H1 (cell line): Measurements from ENCODE around the gene RSU1. TPM values are rescaled to one million over a fixed set of nuclear protein-coding genes. Genes with fewer than 3 reads are reported as not detected.

ENCODE experiments used
- BACH1 ChIP-seq: IDR thresholded peaks from 2 replicates; pipeline ENCODE4 v1.6.1; 2012; ENCODE audit warnings: low read length, improper control_type of control experiment
- TCF12 ChIP-seq: IDR thresholded peaks from 2 replicates; pipeline ENCODE4 v1.6.1; 2011; ENCODE audit warnings: low read depth, mild to moderate bottlenecking, low read length
- ZNF274 ChIP-seq: IDR thresholded peaks from 2 replicates; pipeline ENCODE4 v1.7.0; 2012; ENCODE audit warnings: low read length, borderline replicate concordance; ENCODE audit errors: extremely low read depth
- polyA plus RNA-seq, 7 experiments: library from polyadenylated mRNA; depleted of rRNA in 3 of 7; stranded (reverse) in 5 of 7; unstranded in 2 of 7; fragments of >200 nt in 5 of 7; fragments of 200-250 nt in 2 of 7; gene quantifications; 1 replicate in 5 of 7; 2 replicates in 1 of 7; 4 replicates in 1 of 7; pipeline versions ENCODE4 v1.2.1 to v1.2.3, GENCODE V29; 2011 to 2013; ENCODE audit warnings: missing spikeins in 2 of 7, mixed read lengths in 2 of 7
- total RNA-seq: library from RNA; stranded (reverse); fragmentation: NEBNext Ultra II Directional; extraction: Animal tissue kit (Norgen Biotek cat#: 25700); gene quantifications from 2 replicates; pipeline ENCODE4 v1.2.1, GENCODE V29; 2021

Gene RSU1
- total and polyA plus RNA-seq, 2 of the 8 experiments (the other 6 are each of a cell fraction or from before 2014, with no cell fraction given) = 50.0 to 68.2 TPM

DNA sequence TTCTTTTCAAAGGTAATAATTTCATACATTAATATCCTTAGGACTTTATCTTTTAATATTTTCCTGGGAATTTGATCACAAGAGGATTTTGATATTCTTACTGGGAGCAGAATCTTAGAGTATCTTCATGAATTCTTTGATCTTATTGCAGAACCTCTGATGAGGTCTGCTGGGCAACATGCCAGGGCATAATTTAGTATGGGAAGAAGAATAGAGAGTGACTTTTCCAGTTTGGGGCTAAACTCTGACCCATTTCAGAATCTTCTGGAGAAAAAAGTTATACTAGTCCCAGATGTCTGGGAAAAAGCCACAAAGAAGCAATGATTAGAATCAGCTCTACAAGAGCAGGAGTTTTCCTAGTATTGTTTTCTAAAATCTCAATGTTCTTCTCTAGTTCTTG is 28.0 kb upstream of the RSU1 start (continued):
- no peak for TF ChIP-seq TCF12
- no peak for TF ChIP-seq ZNF274
- TF ChIP-seq BACH1 = no peak
- TF ChIP-seq, all 59 proteins: peak for 0
